T-cell (primary cell): ENCODE measurements around the gene AAGAB. TPM values are rescaled to one million over a fixed set of nuclear protein-coding genes. Genes with fewer than 3 reads are reported as not detected.

Experiments used
- ATAC-seq, 4 experiments: fragments of 200-7000 bp in 3 of 4; fragments of 150-1000 bp in 1 of 4; cut with Tn5 transposase; replicated peaks in 1 of 4; 1 replicate in 3 of 4; 2 replicates in 1 of 4; pipeline ENCODE4 v1.10.0; 2021; ENCODE audit warnings: moderate library complexity in 3 of 4, mild to moderate bottlenecking in 2 of 4, moderate number of reproducible peaks in 1 of 4
- CTCF ChIA-PET, 2 donors: fragments of 300-600 bp; sonication (Branson Sonifier 250); formaldehyde crosslinking; loops; one replicate each; lab custom pipeline; 2022; ENCODE audit warnings: antibody characterized with exemption in 2 of 2; lab: Charles Lee
- POLR2A ChIA-PET, 2 donors: fragments of 300-600 bp; sonication (Branson Sonifier 250); formaldehyde crosslinking; loops; one replicate each; lab custom pipeline; 2022; ENCODE audit warnings: antibody characterized with exemption in 2 of 2; lab: Charles Lee
- DNase-seq, 35 experiments: peaks; one replicate each; pipeline versions ENCODE4 v3.0.0 to v3.0.0-alpha.2; 2013 to 2023
- H3K27ac ChIP-seq: one replicate; pipeline ENCODE4 v1.5.1; 2013; ENCODE audit warnings: low read length
- H3K27me3 ChIP-seq, 2 experiments: replicated peaks in 1 of 2; 1 replicate in 1 of 2; 2 replicates in 1 of 2; pipeline versions ENCODE4 v1.6.1 to v1.7.0; 2013; ENCODE audit warnings: low read length in 1 of 2, mixed read lengths in 1 of 2; ENCODE audit not compliant: control insufficient read depth in 2 of 2, insufficient read depth in 2 of 2; ENCODE audit errors: extremely low read depth in 1 of 2
- H3K36me3 ChIP-seq, 2 donors: 1 replicate in 1 of 2; 2 replicates in 1 of 2; pipeline versions ENCODE4 v1.6.1 to v1.7.0; 2013; ENCODE audit warnings: low read length in 1 of 2; ENCODE audit not compliant: control insufficient read depth in 2 of 2, insufficient read depth in 1 of 2; ENCODE audit errors: extremely low read depth in 1 of 2
- H3K4me1 ChIP-seq, 2 experiments: 1 replicate in 1 of 2; 2 replicates in 1 of 2; pipeline versions ENCODE4 v1.6.1 to v1.7.0; 2013; ENCODE audit warnings: low read length in 2 of 2, mixed read lengths in 1 of 2; ENCODE audit not compliant: insufficient read depth in 2 of 2, control insufficient read depth in 1 of 2; ENCODE audit errors: extremely low read depth in 1 of 2
- H3K4me3 ChIP-seq, 2 donors: 1 replicate in 1 of 2; 2 replicates in 1 of 2; pipeline versions ENCODE4 v1.5.1 to v1.7.0; 2013; ENCODE audit warnings: mild to moderate bottlenecking in 2 of 2, low read length in 1 of 2, moderate library complexity in 1 of 2; ENCODE audit not compliant: control insufficient read depth in 1 of 2; ENCODE audit errors: extremely low read depth in 1 of 2
- H3K9me3 ChIP-seq: 2 replicates; pipeline ENCODE4 v1.7.0; 2013
- H3K27ac Mint-ChIP-seq, 2 donors: one replicate each; pipeline ENCODE4 v1.8.0; 2020 to 2021; ENCODE audit warnings: mild to moderate bottlenecking in 2 of 2, mixed read lengths in 2 of 2
- H3K27me3 Mint-ChIP-seq, 2 donors: one replicate each; pipeline ENCODE4 v1.8.0; 2021 to 2022; ENCODE audit warnings: mixed read lengths in 2 of 2
- H3K36me3 Mint-ChIP-seq: one replicate; pipeline ENCODE4 v1.8.0; 2021; ENCODE audit warnings: mixed read lengths
- H3K4me1 Mint-ChIP-seq, 3 donors: one replicate each; pipeline ENCODE4 v1.8.0; 2020 to 2022; ENCODE audit warnings: mixed read lengths in 3 of 3, mild to moderate bottlenecking in 1 of 3
- H3K4me3 Mint-ChIP-seq, 3 donors: one replicate each; pipeline ENCODE4 v1.8.0; 2020 to 2022; ENCODE audit warnings: mild to moderate bottlenecking in 3 of 3, mixed read lengths in 3 of 3, moderate library complexity in 3 of 3
- H3K9me3 Mint-ChIP-seq, 3 donors: one replicate each; pipeline ENCODE4 v1.8.0; 2020 to 2022; ENCODE audit warnings: mixed read lengths in 3 of 3
- WGBS: methylation state at CpG from one replicate; pipeline ENCODE4 v1.1.5; 2013; ENCODE audit warnings: missing lambda C conversion rate; ENCODE audit not compliant: insufficient coverage; 5-methylcytosine and 5-hydroxymethylcytosine counted together
- total RNA-seq, 35 experiments: library from RNA in 6 of 35; stranded (reverse) in 6 of 35; fragments of 120-200 nt in 1 of 35; gene quantifications; one replicate each; pipeline versions ENCODE4 v1.2.1 to v1.2.4 and lab custom pipeline; 2013 to 2026

Gene AAGAB
- total RNA-seq, 5 donors from 2014 or later (not counting 1 experiment from before 2014, with no cell fraction given), result 21.9 to 28.4 (median 23.6) TPM

GRCh38 chr15:67195305-67195704 is 59.2 kb downstream of the AAGAB start:
- no peak overlapping the region for H3K27ac ChIP-seq
- H3K27me3 Mint-ChIP-seq, result no peaks in the 10 kb centered on the region
- POLR2A ChIA-PET, result no interaction called here

GRCh38 chr15:67194171-67195114 is 60.0 kb downstream of the AAGAB start:
- peaks cover 11 to 22% (median 18%) of the 10 kb centered on the region in 3 donors for H3K4me1 Mint-ChIP-seq
- no peak for DNase-seq
- WGBS, result no CpG with 5 or more reads among the region's 9 CpGs
- no peak overlapping the region for H3K4me3 Mint-ChIP-seq
- CTCF ChIA-PET, result interaction anchor here in 1 of 2 donors (0.6 to 0.7 kb wide), 2 partner anchors 152 to 560 kb away, joined by 3 to 4 read pairs; no protein-coding TSS in a partner anchor
- no peaks in the 10 kb centered on the region for H3K9me3 ChIP-seq
- H3K4me3 ChIP-seq, result no peak overlapping the region
- H3K27ac ChIP-seq, result no peak overlapping the region
- POLR2A ChIA-PET, result no interaction called here
- H3K27ac Mint-ChIP-seq, result peak overlapping the region in 1 of 2 donors; percentile 50
- H3K9me3 Mint-ChIP-seq, result no peaks in the 10 kb centered on the region
- peaks cover 56% of the 10 kb centered on the region for H3K36me3 Mint-ChIP-seq
- peaks cover 0 to 35% of the 10 kb centered on the region in 2 donors for H3K36me3 ChIP-seq
- no peaks in the 10 kb centered on the region for H3K27me3 ChIP-seq
- no peak for ATAC-seq
- H3K4me1 ChIP-seq, result peaks cover 0 to 6% of the 10 kb centered on the region in 2 experiments
- H3K27me3 Mint-ChIP-seq, result no peaks in the 10 kb centered on the region

More at GRCh38 chr15:67195305-67195704, 59.2 kb downstream of the AAGAB start:
- Mint-ChIP-seq H3K36me3 (peaks cover 56% of the 10 kb centered on the region), H3K4me1 (peaks cover 13 to 23% (median 22%) of the 10 kb centered on the region in 3 donors), H3K9me3 (no peaks in the 10 kb centered on the region), H3K4me3 (no peak overlapping the region), H3K27ac (peak overlapping the region; percentile 2 to 78)
- whole genome bisulfite sequencing, result 82% methylated on average over 3 of the region's 3 CpGs
- ATAC-seq (no peak), DNase-seq (no peak)
- no peaks in the 10 kb centered on the region for H3K9me3 ChIP-seq
- no peaks in the 10 kb centered on the region for H3K27me3 ChIP-seq
- H3K4me3 ChIP-seq, result no peak overlapping the region
- CTCF ChIA-PET, result no interaction called here
- peaks cover 0 to 31% of the 10 kb centered on the region in 2 donors for H3K36me3 ChIP-seq
- H3K4me1 ChIP-seq, result peaks cover 0 to 6% of the 10 kb centered on the region in 2 experiments

GRCh38 chr15:67193223-67193990 is 61.1 kb downstream of the AAGAB start:
- Histone ChIP-seq H3K4me1 (peaks cover 0 to 4% of the 10 kb centered on the region in 2 experiments), H3K36me3 (peaks cover 2 to 46% of the 10 kb centered on the region in 2 donors), H3K27me3 (no peaks in the 10 kb centered on the region), H3K27ac (no peak overlapping the region), H3K4me3 (no peak overlapping the region), H3K9me3 (no peaks in the 10 kb centered on the region)
- POLR2A ChIA-PET, result no interaction called here
- DNase-seq (no peak), ATAC-seq (no peak)
- no peaks in the 10 kb centered on the region for H3K27me3 Mint-ChIP-seq
- H3K4me3 Mint-ChIP-seq, result no peak overlapping the region
- H3K27ac Mint-ChIP-seq, result peak overlapping the region in 1 of 2 donors; percentile 10
- H3K36me3 Mint-ChIP-seq, result peaks cover 61% of the 10 kb centered on the region
- CTCF ChIA-PET, result interaction anchor here (0.6 to 0.7 kb wide), 3 partner anchors 151 to 559 kb away, joined by 3 to 4 read pairs (median 3); no protein-coding TSS in a partner anchor
- H3K4me1 Mint-ChIP-seq, result peaks cover 6 to 18% (median 12%) of the 10 kb centered on the region in 3 donors
- 98% methylated on average over 9 of the region's 12 CpGs for WGBS
- H3K9me3 Mint-ChIP-seq, result no peaks in the 10 kb centered on the region

- POLR2A ChIA-PET, result interaction anchor here in 1 of 2 donors (0.7 kb wide), 1 partner anchor 121 kb away, joined by 3 read pairs; no protein-coding TSS in a partner anchor
- peaks cover 63% of the 10 kb centered on the region for H3K36me3 Mint-ChIP-seq
- H3K4me3 ChIP-seq, result no peak overlapping the region
- H3K27ac Mint-ChIP-seq, result peak overlapping the region; percentile 50 to 53
- H3K4me1 Mint-ChIP-seq, result peaks cover 0 to 9% (median 4%) of the 10 kb centered on the region in 3 donors
- H3K4me3 Mint-ChIP-seq, result no peak overlapping the region
- no peaks in the 10 kb centered on the region for H3K4me1 ChIP-seq
- no peaks in the 10 kb centered on the region for H3K27me3 Mint-ChIP-seq
- no peaks in the 10 kb centered on the region for H3K9me3 ChIP-seq
- no peak overlapping the region for H3K27ac ChIP-seq
- no peaks in the 10 kb centered on the region for H3K9me3 Mint-ChIP-seq
- DNase-seq, result no peak
- H3K27me3 ChIP-seq, result no peaks in the 10 kb centered on the region
- CTCF ChIA-PET, result no interaction called here
- ATAC-seq, result peak in 1 of 4 experiments; percentile 25
- 76% methylated on average over 3 of the region's 5 CpGs for WGBS
- peaks cover 2 to 54% of the 10 kb centered on the region in 2 donors for H3K36me3 ChIP-seq
These were observed 62.2 kb downstream of the AAGAB start for GRCh38 chr15:67192185-67192820.

- ATAC-seq (no peak), DNase-seq (no peak)
- Histone ChIP-seq H3K27me3 (no peaks in the 10 kb centered on the region), H3K9me3 (no peaks in the 10 kb centered on the region), H3K27ac (no peak overlapping the region), H3K4me1 (peaks cover 0 to 5% of the 10 kb centered on the region in 2 experiments), H3K36me3 (peaks cover 9 to 68% of the 10 kb centered on the region in 2 donors), H3K4me3 (no peak overlapping the region)
- Mint-ChIP-seq H3K9me3 (no peaks in the 10 kb centered on the region), H3K4me1 (peaks cover 0 to 3% (median 0%) of the 10 kb centered on the region in 3 donors), H3K27ac (no peak overlapping the region), H3K27me3 (no peaks in the 10 kb centered on the region), H3K4me3 (no peak overlapping the region), H3K36me3 (peaks cover 67% of the 10 kb centered on the region)
- POLR2A ChIA-PET, result interaction anchor here (0.6 to 0.7 kb wide), 2 partner anchors 75 to 1463 kb away, joined by 3 to 5 read pairs; no protein-coding TSS in a partner anchor
- 97% methylated on average over 4 of the region's 11 CpGs for WGBS
- CTCF ChIA-PET, result no interaction called here
These were observed 63.6 kb downstream of the AAGAB start for GRCh38 chr15:67190813-67191212.
